AG08396 (cell line): ENCODE data around the gene LRRK1.

Experiments used
- DNase-seq: peaks from one replicate; pipeline ENCODE4 v3.0.0; 2012; ENCODE audit warnings: low spot score, mixed read lengths

The LRRK1 gene

DNA sequence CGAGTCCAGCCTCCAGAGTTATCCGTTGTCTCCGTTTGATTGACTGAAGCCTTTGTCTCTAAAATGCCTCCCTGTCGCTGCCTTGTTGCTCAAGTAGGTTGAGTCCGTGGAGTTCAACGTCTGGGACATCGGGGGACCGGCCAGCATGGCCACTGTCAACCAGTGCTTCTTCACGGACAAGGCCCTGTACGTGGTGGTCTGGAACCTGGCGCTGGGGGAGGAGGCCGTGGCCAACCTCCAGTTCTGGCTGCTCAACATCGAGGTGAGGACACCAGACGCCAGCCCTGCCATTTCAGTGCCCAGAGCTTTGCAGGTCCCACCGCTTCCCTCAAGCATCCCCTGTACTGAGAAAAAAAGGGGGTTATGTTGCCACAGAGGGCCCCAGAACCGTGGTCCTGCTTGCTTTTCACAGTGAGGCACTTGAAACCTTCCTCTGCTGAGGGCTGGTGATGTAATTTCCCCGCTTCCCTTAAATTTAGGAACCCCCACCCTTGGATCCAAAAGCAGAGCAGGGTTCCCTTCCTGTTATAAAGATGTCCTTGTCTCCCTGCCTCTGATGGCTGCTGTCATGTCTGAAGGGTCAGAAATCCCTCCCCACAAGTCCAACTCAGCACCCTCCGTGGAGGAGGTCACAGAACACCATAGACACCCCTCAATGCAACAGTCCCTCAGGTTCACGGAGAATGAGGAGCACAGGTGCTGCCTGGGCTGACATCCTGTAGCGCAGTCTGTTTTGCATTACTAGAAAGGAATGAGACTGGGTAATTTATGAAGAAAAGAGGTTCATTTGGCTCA is 105.7 kb downstream of the LRRK1 start:
- DNase-seq: no peak

DNA sequence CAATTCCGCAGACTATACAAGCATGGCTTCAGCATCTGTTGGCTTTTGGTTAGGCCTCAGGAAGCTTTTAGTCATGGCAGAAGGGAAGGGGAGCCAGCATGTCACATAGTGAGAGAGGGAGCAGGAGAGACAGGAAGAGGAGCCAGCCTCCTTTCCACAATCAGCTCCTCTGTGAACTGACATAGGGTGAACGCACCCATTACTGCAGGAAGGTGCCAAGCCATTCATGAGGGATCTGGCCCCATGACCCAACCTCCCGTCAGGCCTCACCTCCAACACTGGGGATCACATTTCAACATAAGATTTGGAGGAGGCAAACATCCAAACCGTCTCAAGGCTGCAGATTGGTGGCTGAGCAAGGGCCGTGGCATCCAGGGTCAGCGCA is 106.3 kb downstream of the LRRK1 start:
- no peak for DNase-seq

DNA sequence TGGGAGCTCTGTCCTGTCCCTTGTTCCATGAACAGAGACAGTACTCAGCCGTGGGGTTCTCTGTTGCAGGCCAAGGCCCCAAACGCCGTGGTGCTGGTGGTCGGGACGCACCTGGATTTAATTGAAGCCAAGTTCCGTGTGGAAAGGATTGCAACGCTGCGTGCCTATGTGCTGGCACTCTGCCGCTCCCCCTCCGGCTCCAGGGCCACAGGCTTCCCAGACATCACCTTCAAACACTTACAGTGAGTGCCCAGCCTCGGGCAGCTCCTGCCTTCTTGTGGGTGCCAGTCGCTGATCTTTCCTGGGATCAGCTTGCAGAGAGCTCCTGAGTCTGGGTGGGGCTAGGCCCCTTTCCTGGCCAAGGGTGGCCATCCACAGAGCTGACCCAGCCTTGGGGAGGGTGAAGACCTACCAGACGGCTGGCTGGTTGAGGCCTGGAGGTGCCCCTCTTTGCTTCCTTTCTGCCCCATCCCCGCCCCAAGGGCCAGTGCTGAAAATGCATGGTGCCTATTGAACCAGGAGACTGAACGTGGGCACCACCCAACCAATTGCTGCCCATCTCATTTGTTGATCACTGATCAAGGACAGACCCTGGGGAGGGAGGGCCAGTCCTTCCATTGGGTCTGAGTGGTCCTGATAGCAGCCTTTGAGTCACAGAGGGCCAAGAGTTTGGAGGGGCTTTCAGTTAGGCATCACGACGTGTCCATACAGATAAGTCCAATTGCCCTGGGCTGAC is 106.9 kb downstream of the LRRK1 start:
- no peak for DNase-seq

DNA sequence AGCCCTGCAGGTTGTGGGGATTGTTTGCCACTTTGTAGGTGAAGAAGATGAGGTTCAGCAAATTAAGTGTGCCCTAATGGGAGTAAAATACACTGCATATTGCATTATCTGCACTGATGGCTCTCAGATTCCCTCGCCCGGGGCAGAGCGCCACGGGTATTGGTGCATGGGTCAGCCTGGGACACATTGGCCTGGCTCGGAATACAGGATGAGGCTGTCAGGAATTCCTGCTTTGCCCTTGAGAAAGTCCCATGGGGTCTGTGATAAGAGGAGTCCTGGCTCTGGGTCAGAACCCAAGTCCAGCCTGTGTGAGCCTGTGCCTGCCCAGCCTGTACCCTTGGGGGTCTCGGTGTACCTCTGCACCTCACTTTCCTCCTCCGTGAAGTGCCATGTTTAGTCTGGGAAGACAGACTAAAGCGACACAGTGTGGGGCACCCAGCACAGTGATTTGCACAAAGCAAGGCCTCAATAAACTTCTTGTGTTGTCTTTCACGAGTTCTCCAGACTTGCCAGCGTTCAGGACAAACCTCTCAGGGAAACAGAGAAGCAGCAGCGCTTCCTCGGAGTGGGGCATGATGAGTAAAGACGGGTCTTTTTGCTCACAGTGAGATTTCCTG is 107.6 kb downstream of the LRRK1 start:
- DNase-seq: no peak

DNA sequence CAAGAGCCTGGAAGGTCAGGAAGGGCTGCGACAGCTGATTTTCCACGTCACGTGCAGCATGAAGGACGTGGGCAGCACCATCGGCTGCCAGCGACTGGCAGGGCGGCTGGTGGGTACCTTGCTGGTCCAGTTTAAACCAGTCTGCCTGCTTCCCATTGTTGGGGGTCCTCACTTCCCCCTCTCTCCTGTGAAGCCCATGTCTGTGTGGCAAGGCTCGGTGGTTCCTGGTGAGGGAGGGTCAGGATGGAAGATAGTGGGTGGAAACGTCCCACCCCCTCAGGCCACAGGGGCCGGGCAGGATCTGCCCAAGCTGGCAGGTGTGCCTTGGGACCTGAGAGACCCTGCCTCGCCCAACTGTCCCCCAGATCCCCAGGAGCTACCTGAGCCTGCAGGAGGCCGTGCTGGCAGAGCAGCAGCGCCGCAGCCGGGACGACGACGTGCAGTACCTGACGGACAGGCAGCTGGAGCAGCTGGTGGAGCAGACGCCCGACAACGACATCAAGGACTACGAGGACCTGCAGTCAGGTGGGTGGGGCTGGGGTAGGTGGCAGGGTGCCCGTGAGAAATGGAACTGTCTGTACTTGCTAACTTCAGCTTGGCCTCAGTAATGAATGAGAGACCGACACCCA is 108.2 kb downstream of the LRRK1 start:
- DNase-seq: no peak

DNA sequence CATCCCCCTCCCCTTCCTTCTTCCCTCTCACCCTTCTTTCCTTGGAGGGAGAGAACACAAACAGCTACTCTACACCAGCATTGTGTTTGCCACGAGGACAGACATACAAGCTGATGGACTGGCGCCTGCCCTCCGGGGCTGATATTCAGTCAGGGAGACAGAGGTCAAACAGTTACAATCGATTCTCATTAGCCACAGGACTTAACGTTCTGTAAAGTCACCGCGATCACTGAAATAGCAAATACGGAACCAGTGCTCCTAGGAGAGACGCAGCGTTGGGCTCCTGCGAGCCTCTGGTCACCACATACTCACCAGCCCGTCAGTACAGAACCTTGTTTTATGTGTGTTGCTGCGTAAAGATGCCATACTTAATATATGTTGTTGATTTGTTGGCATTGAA is 108.8 kb downstream of the LRRK1 start:
- DNase-seq: no peak

DNA sequence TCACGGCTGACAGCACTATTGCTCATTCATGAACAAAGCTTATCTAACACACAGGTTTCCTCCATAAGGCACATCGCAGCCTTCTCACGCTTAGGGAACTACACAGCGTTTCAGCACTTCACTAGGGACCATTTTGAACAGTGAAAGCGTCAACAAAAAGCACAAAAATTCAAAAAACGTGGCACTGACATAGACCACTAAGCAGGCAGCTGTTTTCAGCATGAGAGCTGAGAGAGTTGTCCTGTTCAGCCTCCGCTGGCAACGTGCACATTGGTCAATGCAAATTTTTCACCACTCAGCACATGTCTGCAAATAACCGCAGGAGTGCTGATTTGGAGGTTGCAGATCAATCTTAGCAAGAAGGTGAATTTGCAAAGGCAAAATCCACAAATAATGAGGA is 109.2 kb downstream of the LRRK1 start:
- no peak for DNase-seq

DNA sequence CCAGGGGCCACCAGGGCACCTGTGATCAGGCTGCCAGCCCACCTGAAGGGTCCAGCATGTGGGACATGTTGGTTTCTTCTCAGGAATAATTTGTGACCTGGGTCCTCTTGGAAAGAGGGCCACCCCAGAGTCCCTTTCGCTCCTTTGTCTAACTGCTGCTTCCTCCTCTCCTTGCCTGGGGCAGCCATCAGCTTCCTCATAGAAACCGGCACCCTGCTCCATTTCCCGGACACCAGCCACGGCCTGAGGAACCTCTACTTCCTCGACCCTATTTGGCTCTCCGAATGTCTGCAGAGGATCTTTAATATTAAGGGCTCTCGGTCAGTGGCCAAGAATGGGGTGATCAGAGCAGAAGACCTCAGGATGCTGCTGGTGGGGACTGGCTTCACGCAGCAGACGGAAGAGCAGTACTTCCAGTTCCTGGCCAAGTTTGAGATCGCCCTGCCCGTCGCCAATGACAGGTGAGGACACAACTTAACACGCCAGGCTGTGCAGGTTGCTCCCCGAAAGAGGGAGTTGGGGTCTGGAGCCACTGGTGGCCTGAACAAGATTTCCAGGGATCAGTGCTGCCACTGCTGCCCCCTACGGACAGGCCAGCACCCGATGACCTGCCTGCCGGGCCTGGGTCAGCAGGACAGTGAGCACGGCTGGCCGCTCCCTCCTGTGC is 109.7 kb downstream of the LRRK1 start:
- DNase-seq: no peak

DNA sequence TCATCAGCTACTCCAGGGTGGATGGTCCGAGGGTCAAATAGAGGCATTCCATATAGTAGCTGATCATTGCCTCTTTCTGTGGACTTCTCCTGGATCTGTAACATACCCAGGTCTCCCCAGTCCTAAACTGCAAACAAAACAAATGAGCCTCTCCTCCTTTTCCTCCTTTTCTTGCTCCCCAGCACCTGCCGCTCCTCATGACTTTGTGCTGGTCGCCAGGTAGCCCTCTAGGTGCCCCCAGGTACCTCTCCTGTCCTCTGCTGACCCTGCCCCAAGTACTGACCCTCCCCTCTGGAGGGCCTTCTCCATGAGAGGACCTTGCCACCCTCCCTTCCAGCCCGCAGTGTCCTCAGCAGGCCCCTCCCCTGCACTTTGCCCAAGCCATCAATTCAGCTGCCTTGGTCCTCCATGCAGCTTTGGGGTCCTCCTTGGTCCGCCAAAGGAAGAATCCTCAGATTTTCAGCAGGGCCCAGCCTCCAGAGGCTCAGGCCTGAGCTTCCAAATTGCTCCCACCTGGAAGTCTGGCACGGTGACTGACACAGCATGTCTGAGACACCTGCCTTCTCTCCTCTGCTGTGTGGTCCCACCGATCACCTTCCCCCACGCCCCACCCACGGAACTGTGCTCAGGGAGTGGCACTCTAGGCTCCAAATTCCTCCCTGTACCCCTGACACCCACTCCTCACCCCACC is 111.0 kb downstream of the LRRK1 start:
- DNase-seq: no peak

DNA sequence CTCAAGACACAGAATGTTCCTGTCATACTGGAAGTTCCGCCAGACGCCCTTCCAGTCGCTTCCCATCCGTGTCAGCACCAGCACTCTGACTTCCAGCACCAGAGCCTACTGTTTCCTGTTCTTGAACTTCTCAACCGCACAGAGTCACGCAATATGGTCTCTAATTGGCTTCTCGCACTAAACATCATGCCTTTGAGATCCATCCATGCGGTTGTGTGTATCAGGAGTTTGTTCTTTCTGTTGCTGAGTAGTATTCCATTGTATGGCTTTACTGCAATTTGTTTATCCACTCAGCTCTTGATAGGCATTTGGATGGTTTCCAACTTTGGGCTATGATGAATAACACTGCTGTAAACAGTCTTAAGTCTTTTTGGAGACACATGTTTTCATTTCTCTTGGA is 112.1 kb downstream of the LRRK1 start:
- DNase-seq: no peak

DNA sequence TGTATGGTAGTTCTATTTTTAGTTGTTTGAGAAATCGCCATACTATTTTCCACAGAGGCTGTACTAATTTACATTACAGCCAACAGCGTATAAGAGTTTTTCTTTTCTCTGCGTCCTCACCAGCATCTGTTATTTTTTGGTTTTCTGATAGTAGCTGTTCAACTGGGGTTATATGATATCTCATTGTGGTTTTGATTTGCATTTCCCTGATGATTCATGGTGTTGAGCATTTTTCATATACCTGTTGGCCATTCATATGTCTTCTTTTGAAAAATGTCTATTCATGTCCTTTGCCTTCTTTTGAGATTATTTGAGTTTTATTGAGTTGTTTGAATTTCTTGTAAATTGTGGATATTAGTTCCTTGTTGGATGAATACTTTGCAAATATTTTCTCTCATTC is 114.6 kb downstream of the LRRK1 start:
- DNase-seq: no peak

DNA sequence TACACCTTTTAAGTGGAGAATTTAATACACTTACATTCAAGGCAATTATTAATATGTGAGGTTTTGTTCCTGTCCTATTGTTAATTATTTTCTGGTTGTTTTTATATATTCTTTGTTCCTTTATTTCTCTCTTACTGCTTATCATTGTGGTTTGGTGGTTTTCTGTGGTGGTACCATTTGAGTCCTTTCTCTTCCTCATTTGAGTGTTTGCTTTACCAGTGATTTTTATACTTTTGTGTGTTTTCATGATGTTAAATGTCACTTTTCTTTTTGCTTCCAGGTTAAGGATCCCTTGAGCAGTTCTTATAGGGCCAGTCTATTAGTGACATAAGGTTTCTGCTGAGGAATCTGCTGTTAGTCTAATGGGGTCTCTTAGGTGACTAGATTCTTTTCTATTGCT is 116.5 kb downstream of the LRRK1 start:
- DNase-seq: no peak

DNA sequence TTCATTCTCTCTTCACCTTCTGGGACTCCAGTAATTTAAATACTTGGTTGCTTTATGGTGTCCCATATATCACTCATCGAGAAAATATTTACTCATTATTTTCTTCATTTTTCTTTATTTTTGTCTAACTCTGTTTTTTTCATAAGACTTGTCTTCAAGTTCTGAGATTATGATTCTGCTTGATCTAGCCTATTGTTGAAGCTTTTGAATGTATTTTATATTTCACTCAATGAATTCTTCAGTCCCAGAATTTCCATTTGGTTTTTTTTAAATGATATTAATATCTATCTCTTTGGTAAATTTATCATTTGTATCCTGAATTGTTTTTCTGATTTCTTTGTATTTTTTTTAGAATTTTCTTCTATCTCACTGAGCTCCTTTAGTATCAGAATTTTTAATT is 117.0 kb downstream of the LRRK1 start:
- no peak for DNase-seq

DNA sequence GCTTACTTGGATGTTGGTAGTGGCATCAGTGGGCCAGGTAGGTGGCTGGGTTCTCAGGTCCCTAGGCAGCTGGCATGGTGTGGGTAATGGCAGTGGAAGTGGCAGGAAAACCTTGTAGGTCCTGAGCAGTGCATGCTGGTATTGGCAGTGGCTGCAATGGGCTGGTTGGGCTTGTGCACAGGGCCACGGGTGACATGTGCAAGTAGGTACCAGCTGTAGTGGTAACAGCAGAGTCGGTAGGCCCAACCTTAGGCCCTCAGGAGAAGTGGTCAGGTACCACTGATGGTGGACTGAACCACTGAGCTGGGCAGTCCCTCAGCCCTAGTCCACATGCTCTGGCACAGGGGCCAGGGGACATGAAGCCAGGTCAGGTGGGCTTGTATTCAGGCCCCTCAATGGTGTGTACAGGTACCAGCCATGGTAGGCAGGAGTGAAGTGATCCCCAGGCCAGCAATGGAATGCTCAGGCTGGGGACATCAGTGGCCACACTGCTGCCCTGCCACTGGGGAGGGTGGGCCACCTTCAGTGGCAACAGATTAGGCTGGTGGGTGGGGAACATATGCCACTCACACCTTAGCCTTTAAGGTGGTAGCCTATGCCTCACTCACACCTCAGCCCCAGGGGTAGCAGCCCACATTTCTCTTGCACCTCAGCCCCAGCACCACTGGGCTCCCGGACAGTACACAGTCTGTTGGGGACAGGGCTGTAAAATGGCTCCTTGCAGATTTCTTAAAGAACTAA is 118.1 kb downstream of the LRRK1 start:
- no peak for DNase-seq

DNA sequence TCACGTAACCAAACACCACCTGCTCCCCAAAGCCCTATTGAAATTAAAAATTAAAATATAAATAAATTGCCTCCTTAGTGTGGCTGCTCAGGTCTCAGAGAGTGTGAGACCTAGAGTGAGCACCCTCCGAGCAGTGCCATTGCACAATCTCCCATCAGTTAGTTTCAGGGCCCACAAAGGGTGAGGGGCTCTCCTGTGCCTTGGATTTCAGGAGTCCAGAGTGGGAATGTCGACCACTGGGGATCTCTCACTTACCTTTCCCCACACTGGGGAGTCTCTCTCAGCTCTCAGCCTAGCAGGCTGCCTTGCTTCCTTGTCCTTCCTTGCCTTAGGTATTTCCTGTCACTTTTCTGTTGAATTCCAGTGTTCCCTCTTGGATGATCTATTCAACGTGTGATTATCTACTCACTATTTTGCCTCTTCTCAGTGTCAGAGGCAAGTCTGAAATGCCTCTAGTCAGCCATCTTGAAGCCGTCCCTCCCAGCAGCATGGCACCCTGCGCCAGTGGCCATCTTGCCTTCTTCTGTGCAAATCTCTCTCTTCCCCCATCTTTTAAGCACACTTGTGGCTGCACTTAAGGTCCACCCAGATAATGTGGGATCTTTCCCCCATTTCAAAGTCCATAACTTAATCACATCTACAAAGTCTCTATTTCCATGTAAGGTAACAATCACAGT is 119.3 kb downstream of the LRRK1 start:
- DNase-seq: no peak

DNA sequence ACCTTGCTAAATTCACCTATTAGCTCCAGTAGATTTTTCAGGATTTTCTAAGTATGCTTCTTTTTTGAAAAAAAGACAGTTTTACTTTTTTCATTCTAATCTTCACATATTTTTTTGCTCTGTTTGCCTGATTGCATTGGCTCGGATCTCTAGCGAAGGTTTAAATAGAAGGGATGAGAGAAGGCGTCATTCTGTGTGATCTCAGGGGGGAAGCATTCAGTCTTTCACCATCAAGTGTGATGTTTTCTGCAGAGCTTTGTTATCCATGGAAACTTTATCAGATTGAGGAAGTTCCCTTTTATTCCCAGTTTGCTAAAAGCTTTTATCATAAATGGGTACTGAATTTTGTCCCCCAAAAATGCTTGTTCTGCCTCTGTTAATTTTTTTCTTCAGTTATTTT is 120.3 kb downstream of the LRRK1 start:
- DNase-seq: no peak

DNA sequence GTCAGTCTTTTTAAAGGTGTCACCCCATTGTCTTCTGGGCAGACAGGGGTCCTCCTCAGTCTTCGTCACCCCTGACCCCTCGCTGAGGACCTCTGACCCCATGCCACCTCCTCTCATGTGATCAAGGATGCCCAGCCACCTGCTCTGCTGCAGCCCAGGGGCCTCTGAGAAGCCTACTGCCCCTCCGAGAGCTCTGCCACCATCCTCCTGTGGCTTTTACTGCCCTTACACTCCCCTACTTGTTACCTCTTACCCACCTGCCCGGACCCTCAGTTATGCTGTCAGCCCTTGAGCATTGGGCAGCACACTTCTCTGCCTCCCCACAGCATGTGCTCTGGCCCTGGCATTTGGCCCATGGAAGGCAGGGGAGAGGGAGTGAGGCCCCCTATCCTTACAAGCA is 123.2 kb downstream of the LRRK1 start:
- DNase-seq: no peak

DNA sequence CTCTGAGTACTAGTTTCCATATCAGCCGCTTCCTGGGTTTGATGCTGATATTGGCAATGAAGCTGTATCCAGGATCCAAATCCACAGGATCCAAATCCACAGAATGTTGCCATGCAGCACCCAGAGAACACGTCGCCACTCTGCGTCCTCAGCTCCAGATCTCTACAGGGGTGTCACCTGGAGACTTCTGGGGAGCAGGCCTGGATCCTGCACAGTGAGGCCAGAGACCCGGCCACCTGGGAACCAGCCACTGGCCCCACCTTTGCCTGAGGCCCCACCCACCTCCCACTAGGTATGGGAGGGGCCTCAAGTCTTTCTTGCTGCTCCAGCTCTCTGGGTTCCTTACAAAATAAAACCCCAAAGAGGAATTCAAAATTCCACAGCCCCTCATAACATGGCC is 123.9 kb downstream of the LRRK1 start:
- no peak for DNase-seq

DNA sequence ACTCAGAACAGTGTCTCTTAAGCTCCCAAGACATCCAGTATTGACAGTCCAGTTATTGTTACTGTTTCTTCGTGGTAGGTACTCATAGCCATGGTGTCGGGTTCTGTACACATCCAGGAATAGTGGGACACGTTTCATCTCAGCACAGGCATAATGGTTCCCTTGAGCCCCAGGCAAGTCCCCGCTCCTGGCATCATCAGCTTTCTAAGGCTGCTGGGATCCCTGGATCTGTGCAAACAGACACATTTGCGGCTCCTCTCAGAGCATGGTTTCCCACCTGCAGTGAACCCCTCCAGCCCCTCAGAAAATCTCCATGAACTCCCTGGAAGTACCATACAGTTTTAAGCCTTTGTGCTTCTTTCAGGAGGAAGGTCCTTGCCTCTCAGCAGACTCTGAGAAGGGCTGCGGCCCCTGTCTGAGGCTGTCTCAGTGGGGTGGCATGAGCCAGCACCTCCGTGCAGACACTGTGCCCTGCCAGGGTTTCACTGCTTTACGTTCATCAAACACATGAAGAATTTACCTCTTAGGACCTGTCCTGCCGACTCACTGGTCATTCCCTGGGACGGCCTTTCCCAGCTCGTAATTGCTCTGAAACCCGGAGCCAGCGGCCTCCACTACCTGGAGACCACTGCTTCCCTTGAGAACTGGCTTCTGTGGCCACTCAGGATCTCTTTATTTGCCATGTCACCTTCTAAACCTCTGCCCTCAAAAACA is 124.9 kb downstream of the LRRK1 start:
- DNase-seq: no peak
